GM20000 (cell line): ENCODE data around the gene SRL.
"Not testable (repeated sequence)": the region's sequence is repeated elsewhere in the genome, so short reads cannot be mapped to it uniquely, and the experiment has no call there.

ENCODE experiments used
- DNase-seq: peaks from one replicate; pipeline ENCODE4 v3.0.0; 2012; ENCODE audit warnings: low spot score
- TF ChIP-seq, protein P1 (sequence below): IDR thresholded peaks from 2 replicates; pipeline ENCODE4 v1.5.1; 2012; ENCODE audit warnings: mild to moderate bottlenecking, control low read depth; ENCODE audit errors: extremely low read depth, missing control alignments

SRL gene

DNA sequence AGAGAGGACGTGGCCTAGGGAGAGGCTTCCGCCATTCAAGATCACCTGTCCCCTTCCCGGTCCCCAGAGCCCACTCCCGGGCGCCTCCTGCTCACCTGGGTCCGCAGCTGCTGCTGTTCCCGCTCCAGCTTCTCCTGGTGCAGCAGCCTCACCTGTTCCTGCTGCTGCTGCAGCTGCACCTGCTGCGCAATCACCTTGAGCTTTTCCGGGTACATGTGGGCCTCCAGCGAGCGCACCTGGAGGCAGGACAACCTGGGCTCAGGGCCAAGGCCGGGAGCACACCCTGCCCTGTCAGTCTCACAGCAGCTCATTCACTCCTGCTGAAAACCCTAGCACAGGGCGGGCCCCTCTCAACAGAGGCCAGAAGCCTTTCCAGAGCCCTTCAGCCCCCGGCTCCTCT lies 18.5 kb upstream of the SRL start:
- TF ChIP-seq, protein P1, sequence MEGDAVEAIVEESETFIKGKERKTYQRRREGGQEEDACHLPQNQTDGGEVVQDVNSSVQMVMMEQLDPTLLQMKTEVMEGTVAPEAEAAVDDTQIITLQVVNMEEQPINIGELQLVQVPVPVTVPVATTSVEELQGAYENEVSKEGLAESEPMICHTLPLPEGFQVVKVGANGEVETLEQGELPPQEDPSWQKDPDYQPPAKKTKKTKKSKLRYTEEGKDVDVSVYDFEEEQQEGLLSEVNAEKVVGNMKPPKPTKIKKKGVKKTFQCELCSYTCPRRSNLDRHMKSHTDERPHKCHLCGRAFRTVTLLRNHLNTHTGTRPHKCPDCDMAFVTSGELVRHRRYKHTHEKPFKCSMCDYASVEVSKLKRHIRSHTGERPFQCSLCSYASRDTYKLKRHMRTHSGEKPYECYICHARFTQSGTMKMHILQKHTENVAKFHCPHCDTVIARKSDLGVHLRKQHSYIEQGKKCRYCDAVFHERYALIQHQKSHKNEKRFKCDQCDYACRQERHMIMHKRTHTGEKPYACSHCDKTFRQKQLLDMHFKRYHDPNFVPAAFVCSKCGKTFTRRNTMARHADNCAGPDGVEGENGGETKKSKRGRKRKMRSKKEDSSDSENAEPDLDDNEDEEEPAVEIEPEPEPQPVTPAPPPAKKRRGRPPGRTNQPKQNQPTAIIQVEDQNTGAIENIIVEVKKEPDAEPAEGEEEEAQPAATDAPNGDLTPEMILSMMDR: no peak
- no peak for DNase-seq

DNA sequence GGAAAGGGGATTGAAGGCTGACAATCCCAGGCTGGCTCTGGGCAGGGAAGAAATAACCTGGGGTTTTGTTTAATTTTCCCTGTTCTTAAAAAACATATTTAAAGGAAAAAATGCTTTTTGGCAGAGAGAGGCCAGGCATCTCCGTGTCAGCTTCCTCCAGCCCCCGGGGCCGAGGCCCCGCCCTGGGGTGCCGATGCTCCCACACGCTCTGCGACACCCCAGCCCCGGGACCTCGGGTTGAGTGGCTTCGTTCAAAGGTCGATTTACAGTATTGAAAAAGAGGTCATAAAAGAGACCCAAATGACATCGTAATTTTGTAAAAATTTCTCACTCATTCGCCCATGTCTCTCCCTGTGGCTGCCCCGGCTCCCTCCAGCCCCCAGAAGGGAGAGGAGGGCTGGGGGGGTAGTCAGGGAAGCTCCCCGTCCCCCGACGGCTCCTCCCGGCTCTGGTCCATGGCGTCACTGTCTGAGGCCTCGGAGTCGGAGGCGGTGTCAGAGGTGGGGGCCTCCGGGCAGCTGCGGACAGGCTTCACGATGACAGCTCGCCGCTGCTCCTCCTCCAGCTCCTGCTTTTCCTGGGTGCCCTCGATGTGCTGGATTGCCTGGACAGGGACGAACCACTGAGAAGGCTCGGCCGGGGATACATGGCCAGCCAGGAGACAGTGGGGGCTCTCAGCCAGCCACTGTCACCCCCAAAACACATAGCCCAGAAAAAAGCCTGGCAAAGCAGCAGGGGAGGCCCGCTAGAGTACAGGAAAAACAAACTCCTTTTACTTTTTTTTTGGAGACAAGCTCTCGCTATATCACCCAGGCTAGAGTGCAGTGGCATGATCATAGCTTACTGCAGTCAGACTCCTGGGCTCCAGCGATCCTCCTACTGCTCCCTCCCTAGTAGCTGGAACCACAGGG lies 16.0 kb upstream of the SRL start:
- TF ChIP-seq, protein P1: no peak

DNA sequence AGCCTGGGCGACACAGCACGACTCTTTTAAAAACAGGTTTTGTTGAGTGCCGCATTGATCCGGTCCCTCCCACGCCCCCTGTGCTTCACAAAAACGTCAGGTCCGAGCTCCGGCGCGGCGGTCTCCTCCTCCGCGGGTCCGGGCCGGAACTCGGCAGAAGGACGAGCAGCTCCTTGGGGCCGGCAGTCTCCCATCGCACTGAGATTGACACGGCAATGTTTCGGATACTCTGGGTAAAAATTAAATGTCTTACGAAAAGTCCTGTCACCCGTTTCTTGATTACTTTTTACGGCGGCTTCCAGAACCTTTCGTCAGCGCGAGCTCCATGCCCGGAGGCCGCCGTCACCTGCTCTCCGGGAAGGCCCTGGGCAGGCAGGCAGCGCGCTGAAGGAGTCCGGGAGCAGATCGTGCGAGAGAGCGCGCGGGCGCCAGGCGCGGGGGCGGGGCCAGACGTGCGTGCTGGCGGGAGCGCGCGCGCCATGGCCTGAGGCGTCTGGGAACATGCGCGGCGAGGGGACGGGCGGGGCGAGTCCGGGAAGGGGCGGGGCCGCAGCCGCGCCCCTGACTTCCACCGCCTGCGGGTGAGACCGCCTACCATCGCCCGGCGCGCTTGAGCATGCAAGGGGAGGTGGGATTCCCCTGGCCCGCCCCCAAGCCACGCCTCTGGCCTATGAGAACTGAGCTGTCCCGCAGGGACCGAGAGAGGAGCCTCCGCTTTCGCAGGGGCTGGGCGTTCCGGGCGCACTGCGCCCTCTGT lies 11.7 kb upstream of the SRL start:
- TF ChIP-seq, protein P1: no peak
- peak; percentile 99 for DNase-seq

More for the DNA sequence above, 16.0 kb upstream of the SRL start:
- no peak for DNase-seq

DNA sequence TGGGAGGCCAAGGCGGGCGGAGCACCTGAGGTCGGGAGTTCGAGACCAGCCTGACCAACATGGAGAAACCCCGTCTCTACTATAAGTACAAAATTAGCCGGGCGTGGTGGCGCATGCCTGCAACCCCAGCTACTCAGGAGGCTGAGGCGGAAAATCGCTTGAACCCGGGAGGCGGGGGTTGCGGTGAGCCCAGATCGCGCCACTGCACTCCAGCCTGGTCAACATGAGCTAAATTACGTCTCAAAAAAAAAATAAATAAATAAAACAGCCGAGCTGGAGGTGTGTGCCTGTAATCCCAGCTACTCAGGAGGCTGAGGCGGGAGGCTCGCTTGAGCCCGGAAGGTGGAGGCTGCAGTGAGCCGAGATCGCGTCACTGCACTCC lies 11.1 kb upstream of the SRL start:
- DNase-seq: not testable (repeated sequence)

DNA sequence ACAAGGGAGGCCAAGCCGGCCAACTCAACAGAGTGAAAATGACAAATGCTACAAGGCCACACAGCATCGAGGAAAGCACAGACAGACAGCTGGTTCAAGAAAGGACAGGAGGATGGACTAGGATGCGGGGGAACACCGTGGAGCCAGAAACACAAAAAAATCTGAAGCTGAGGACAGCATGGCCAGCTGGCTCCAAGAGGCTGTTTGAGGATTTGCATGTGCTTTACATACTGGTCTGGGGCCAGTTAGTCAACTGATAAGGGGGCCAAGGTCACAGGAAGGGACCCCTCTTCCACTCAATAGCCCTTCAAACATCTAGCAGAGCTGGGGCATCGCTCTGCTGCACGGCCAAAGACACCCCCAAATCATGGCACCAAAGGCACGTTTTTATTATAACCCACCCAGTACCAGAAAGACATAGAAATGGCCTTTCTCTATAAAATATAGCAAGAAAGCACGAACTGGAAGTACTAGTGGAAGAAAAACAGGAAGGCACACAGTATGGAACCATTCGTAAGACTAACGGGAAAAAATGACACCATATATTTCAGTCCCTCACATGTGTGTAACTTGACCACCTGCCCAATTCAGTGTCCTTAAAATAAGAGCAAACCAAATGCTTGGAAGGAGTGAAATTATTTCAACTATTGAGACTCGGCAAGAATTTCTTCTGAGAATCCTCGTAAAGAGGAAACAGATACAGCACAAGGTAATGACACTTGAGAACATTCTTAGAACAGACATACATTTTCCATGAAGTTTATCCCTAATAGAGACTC lies 7.8 kb upstream of the SRL start:
- TF ChIP-seq, protein P1: no peak
- no peak for DNase-seq

DNA sequence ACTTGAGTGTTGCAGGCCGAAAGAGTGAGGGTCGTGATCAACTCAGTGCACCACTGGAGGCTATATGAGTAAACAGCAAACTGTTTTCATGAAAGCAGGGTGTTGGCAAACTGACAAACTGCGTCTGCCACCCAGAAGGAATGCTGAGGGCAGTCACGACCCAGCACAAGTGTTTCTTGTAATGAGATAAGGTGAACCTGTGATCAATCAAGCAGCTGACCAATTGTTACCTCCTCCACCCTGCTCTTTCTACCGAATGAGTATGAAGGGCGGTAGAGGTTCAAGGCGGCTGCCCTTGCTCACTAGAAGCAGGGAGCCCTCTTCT lies 5.5 kb upstream of the SRL start:
- DNase-seq: no peak
- TF ChIP-seq, protein P1: no peak

DNA sequence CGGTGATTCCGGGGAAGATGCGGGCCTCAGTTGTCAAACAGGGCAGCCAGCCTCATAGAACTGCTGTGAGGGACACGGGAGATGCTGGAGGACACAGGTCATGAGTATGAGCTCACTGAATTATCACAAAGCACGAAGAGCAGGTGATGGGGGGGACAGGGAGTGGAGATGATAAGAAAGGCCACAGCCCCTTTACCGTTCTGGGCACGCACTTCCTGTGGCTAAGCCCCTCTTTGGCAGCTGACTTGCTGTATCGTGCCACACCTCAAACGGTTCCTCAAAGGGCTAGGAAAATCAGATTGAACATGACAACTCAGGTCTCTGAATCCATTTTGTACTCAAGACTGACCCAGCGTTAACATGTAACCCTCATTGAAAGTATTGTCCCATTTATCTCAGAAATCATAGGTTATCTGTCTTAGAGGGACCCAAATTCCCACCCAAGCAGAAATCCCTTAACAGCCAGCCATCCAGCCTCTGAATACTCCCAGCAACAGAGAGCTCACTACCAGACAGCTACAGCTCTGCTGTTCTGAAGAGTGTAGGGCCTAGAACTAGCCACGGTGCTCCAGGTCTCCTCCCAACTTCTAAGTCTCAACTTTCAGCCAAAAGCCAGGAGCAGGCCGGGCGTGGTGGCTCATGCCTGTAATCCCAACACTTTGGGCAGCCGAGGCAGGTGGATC lies 5.0 kb upstream of the SRL start:
- no peak for DNase-seq
- TF ChIP-seq, protein P1: no peak
